Measurements from ENCODE around the gene ARIH1.

DNA sequence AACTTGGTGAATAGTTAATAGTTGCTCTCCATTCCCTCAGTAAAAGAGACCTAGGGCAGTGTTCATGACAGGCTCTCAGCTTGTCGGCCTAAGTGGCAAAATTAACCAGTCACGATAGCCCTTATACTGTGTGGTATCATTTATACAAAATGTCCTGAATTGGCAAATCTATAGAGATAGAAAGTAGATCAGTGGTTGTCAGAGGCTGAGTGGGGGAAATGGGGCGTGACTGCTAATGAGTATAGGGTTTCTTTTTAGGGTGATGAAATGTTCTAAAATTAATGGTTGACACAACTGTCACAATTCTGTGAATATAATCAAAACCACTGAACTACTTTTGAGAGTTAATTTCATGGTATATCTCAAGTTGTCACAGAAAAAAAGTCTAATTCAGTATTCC lies 20.9 kb downstream of the ARIH1 start:
- TF ChIP-seq, protein P1, sequence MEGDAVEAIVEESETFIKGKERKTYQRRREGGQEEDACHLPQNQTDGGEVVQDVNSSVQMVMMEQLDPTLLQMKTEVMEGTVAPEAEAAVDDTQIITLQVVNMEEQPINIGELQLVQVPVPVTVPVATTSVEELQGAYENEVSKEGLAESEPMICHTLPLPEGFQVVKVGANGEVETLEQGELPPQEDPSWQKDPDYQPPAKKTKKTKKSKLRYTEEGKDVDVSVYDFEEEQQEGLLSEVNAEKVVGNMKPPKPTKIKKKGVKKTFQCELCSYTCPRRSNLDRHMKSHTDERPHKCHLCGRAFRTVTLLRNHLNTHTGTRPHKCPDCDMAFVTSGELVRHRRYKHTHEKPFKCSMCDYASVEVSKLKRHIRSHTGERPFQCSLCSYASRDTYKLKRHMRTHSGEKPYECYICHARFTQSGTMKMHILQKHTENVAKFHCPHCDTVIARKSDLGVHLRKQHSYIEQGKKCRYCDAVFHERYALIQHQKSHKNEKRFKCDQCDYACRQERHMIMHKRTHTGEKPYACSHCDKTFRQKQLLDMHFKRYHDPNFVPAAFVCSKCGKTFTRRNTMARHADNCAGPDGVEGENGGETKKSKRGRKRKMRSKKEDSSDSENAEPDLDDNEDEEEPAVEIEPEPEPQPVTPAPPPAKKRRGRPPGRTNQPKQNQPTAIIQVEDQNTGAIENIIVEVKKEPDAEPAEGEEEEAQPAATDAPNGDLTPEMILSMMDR (conservative IDR thresholded peaks at IDR 0.05 in 1 of 2, IDR thresholded peaks at IDR 0.05 in 1 of 2; ENCODE audit: low read depth in 1 of 2, low read length in 2 of 2), result no peak
- no peak for TF ChIP-seq EZH2 (IDR thresholded peaks at IDR 0.05; ENCODE audit: low read length, missing control alignments)
